Sigmoid colon (tissue), 7 donors: Measurements from ENCODE around the gene SDK1. TPM values are rescaled to one million over a fixed set of nuclear protein-coding genes. Genes with fewer than 3 reads are reported as not detected.

Experiments
- DNase-seq: peaks from one replicate; pipeline ENCODE4 v3.0.0-alpha.2; 2019
- H3K27ac ChIP-seq, 4 donors: fragments of 200-600 bp; sonication (generic); one replicate each; pipeline ENCODE4 v1.5.1; 2016 to 2019; ENCODE audit warnings: mild to moderate bottlenecking in 1 of 4
- H3K27me3 ChIP-seq, 3 donors: fragments of 200-600 bp; sonication (generic); one replicate each; pipeline ENCODE4 v1.5.1; 2019; ENCODE audit warnings: mild to moderate bottlenecking in 1 of 3
- H3K36me3 ChIP-seq, 4 donors: fragments of 200-600 bp; sonication (generic); one replicate each; pipeline ENCODE4 v1.5.1; 2016 to 2019
- H3K4me1 ChIP-seq, 4 donors: fragments of 200-600 bp; sonication (generic); one replicate each; pipeline ENCODE4 v1.5.1; 2017 to 2019
- H3K4me3 ChIP-seq, 4 donors: fragments of 200-600 bp; sonication (generic); one replicate each; pipeline ENCODE4 v1.5.1; 2017 to 2019; ENCODE audit warnings: mild to moderate bottlenecking in 2 of 4, moderate library complexity in 1 of 4
- H3K9me3 ChIP-seq, 4 donors: fragments of 200-600 bp in 3 of 4; sonication (generic) in 3 of 4; one replicate each; pipeline versions ENCODE4 v1.5.1 to v1.6.1; 2013 to 2019
- EP300 ChIP-seq, 4 donors: sonication (generic); formaldehyde crosslinking; IDR thresholded peaks; one replicate each; pipeline ENCODE4 v1.6.1; 2017; ENCODE audit warnings: antibody characterized with exemption in 4 of 4
- POLR2A ChIP-seq, 2 donors: fragments of 450-650 bp; IDR thresholded peaks; one replicate each; pipeline ENCODE4 v1.6.1; 2016; ENCODE audit warnings: antibody characterized with exemption in 2 of 2, mild to moderate bottlenecking in 2 of 2, moderate library complexity in 2 of 2
- POLR2AphosphoS5 ChIP-seq, 4 donors: sonication (generic); formaldehyde crosslinking; IDR thresholded peaks; one replicate each; pipeline ENCODE4 v1.6.1; 2017; ENCODE audit warnings: antibody characterized with exemption in 4 of 4
- WGBS, 2 donors: extraction: QIAGEN DNeasy Blood & Tissue Kit; methylation state at CpG; one replicate each; pipeline ENCODE4 v1.1.7; 2013; 5-methylcytosine and 5-hydroxymethylcytosine counted together
- intact Hi-C: fragments of 100-400 bp; cut with DNase I; formaldehyde crosslinking; loops from one replicate; pipeline ENCODE4 v1.15.1; 2023
- polyA plus RNA-seq, 3 donors: library from polyadenylated mRNA; stranded (reverse); fragments of 200-250 nt; gene quantifications; one replicate each; pipeline ENCODE4 v1.2.3, GENCODE V29; 2013
- total RNA-seq, 4 donors: library from RNA; depleted of rRNA; stranded (reverse); fragments of >200 nt; gene quantifications; one replicate each; pipeline ENCODE4 v1.1.0, GENCODE V29; 2016
- TF ChIP-seq, protein P1 (sequence below), 4 experiments: fragments of 450-650 bp in 3 of 4; fragments of 200-600 bp in 1 of 4; IDR thresholded peaks; one replicate each; pipeline ENCODE4 v1.5.1; 2016 to 2019; ENCODE audit warnings: antibody characterized with exemption in 4 of 4, mild to moderate bottlenecking in 3 of 4, moderate library complexity in 2 of 4
- donor health status: healthy with polysubstance abuse.
- donor health status: Bipolar disorder and iron deficiency.
- donor health status: healthy.

The SDK1 gene
- total and polyA plus RNA-seq, 7 donors = under 0.01 to 23.0 (median 10.0) TPM; not detected in 1

DNA sequence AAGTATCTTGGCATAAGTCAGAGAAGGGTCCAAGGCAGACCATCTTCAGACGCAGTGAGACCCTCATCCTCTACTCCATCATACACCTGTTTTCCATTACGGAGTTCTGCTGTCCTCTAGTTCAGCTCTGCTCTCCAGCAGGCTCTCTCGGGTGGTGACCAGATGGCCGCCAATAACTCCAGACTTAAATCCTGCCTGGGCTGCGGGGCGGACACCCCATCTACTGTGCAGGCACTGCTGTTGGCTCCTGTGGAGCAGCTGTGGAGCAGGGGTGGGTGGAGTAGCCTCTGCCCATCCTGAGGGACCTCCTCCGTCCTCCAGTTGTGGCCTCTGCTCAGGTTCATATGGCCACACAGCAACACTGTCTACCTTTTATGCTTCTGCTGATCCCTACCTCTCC is 608.1 kb downstream of the SDK1 start:
- 93 to 95% methylated on average over 7 of the region's 7 CpGs for WGBS, 2 donors
- Histone ChIP-seq H3K27ac (no peak overlapping the region), H3K4me3 (no peak overlapping the region), H3K4me1 (no peaks in the 10 kb centered on the region), H3K36me3 (no peaks in the 10 kb centered on the region), H3K27me3 (no peaks in the 10 kb centered on the region), H3K9me3 (no peaks in the 10 kb centered on the region)
- intact Hi-C loops = no loop called here
- DNase-seq = no peak
- TF ChIP-seq, protein P1, sequence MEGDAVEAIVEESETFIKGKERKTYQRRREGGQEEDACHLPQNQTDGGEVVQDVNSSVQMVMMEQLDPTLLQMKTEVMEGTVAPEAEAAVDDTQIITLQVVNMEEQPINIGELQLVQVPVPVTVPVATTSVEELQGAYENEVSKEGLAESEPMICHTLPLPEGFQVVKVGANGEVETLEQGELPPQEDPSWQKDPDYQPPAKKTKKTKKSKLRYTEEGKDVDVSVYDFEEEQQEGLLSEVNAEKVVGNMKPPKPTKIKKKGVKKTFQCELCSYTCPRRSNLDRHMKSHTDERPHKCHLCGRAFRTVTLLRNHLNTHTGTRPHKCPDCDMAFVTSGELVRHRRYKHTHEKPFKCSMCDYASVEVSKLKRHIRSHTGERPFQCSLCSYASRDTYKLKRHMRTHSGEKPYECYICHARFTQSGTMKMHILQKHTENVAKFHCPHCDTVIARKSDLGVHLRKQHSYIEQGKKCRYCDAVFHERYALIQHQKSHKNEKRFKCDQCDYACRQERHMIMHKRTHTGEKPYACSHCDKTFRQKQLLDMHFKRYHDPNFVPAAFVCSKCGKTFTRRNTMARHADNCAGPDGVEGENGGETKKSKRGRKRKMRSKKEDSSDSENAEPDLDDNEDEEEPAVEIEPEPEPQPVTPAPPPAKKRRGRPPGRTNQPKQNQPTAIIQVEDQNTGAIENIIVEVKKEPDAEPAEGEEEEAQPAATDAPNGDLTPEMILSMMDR (IDR thresholded peaks at IDR 0.05) = no peak
- no peak for TF ChIP-seq POLR2A (IDR thresholded peaks at IDR 0.05)
- TF ChIP-seq EP300 (IDR thresholded peaks at IDR 0.05) = no peak
- TF ChIP-seq POLR2AphosphoS5 (IDR thresholded peaks at IDR 0.05) = no peak

DNA sequence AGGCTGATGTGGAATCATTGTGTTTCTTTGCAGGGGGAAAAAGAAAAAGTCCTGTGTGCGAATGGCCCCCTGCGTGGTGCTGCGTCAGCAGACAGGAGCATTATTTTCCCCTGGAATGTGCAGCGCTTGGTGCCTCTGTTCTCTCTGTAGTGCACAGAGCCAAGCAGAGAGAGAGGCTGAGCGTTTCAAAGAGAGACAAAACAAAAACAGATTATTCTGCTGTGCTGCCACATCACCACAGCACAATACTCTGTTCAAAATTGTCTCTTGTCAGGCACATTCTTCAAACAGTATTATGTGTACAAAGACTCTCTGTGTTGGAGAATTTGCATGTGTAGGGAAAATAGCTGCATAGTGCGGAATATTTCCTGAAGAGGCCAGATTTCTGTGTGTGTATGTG is 609.0 kb downstream of the SDK1 start:
- no peaks in the 10 kb centered on the region for H3K36me3 ChIP-seq
- intact Hi-C loops = no loop called here
- 87 to 91% methylated on average over 6 of the region's 6 CpGs for WGBS, 2 donors
- no peaks in the 10 kb centered on the region for H3K27me3 ChIP-seq
- no peak for DNase-seq
- H3K9me3 ChIP-seq = no peaks in the 10 kb centered on the region
- H3K4me3 ChIP-seq = no peak overlapping the region
- no peak for TF ChIP-seq POLR2AphosphoS5 (IDR thresholded peaks at IDR 0.05)
- TF ChIP-seq, protein P1 (IDR thresholded peaks at IDR 0.05) = no peak
- no peak for TF ChIP-seq POLR2A (IDR thresholded peaks at IDR 0.05)
- no peak for TF ChIP-seq EP300 (IDR thresholded peaks at IDR 0.05)
- no peak overlapping the region for H3K27ac ChIP-seq
- no peaks in the 10 kb centered on the region for H3K4me1 ChIP-seq

DNA sequence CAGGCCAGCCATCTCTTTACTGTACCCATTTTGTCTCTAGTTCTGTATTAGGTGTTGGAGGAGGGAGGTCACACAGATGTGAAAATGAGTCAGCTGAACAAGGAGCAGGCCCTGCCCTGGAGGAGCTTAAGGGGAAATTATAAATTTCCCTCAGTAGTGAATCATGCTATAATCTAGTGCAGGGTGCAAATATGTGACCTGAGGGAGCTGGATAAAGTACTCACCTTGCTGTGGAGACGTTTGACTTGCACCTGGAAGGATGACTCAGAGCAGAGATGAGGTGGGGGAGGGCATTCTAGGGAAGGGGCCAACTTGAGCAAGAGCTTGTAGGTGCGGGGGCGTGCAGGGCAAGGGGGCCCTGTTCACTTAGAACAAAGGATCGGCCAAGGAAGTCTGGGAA is 610.6 kb downstream of the SDK1 start:
- intact Hi-C loops = no loop called here
- H3K27me3 ChIP-seq = no peaks in the 10 kb centered on the region
- 76 to 82% methylated on average over 4 of the region's 4 CpGs for WGBS, 2 donors

DNA sequence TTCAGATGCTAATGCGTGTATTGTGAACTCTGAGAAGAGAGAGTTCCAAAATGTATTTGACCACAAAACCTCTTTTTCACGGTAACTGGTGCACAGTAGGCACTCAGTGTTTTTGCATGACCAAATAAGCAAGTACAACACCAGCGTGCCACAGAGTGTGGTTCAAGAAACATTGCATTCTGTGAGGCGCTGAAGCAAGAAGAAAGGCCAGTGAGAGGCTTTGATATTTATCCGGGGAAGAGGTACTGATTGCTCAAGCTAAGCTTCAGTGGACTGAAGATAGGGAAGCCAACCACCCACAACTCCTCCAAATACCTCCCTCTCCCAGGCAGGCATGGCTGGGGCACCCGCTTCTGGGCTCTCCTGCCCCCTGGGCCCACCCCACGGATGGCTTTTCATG is 611.2 kb downstream of the SDK1 start:
- H3K4me3 ChIP-seq = no peak overlapping the region
- no peak overlapping the region for H3K27ac ChIP-seq
- no peak for DNase-seq
- no peaks in the 10 kb centered on the region for H3K4me1 ChIP-seq
- intact Hi-C loops = no loop called here
- TF ChIP-seq, protein P1 (IDR thresholded peaks at IDR 0.05) = no peak
- TF ChIP-seq EP300 (IDR thresholded peaks at IDR 0.05) (no peak), POLR2A (IDR thresholded peaks at IDR 0.05) (no peak), POLR2AphosphoS5 (IDR thresholded peaks at IDR 0.05) (no peak)
- no peaks in the 10 kb centered on the region for H3K36me3 ChIP-seq
- WGBS, 2 donors = 80 to 91% methylated on average over 7 of the region's 7 CpGs
- H3K9me3 ChIP-seq = no peaks in the 10 kb centered on the region
- no peaks in the 10 kb centered on the region for H3K27me3 ChIP-seq

More for the DNA sequence above, 610.6 kb downstream of the SDK1 start:
- no peak for DNase-seq
- no peak for TF ChIP-seq EP300 (IDR thresholded peaks at IDR 0.05)
- no peaks in the 10 kb centered on the region for H3K36me3 ChIP-seq
- no peak overlapping the region for H3K27ac ChIP-seq
- H3K4me1 ChIP-seq = no peaks in the 10 kb centered on the region
- no peak overlapping the region for H3K4me3 ChIP-seq
- no peaks in the 10 kb centered on the region for H3K9me3 ChIP-seq

DNA sequence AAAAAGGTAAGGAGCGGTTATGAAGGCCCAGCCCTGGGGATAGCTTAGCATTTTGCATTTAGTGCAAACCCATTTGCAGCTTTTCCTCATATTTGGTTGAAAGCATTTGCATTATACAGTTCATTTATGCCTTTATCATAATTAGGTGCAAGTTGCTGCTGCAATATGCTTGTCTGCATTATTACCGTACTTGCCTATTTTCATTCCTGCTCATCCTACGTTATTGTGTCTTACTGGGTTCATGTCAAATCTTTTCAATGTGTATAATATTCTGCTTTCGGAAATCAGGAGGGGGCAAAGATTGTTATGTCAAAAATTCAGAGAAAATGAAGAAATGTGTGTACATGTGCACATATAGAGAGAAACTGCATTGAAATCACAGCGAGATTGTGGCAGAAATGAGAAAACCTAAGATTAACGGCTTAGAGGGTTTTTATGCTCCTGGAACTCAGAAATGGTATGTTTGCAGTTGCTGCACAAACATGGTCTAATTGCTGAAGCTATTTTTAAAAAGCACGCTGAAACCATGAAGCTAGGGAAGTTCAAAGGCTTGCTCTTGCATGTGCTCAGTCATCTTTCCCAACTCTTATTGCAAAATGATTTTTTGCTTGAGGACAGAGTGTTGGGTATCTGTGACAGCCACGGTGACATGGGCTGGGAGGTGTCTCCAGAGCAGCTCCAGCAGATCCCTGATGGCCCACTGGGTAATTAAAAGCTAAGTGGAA is 613.2 kb downstream of the SDK1 start:
- H3K4me3 ChIP-seq = no peak overlapping the region
- no peak overlapping the region for H3K27ac ChIP-seq
- no peaks in the 10 kb centered on the region for H3K27me3 ChIP-seq
- no peaks in the 10 kb centered on the region for H3K36me3 ChIP-seq
- DNase-seq = no peak
- 79 to 80% methylated on average over 8 of the region's 8 CpGs for WGBS, 2 donors
- intact Hi-C loops = no loop called here
- TF ChIP-seq, protein P1 (IDR thresholded peaks at IDR 0.05) = no peak
- TF ChIP-seq EP300 (IDR thresholded peaks at IDR 0.05) (no peak), POLR2A (IDR thresholded peaks at IDR 0.05) (no peak), POLR2AphosphoS5 (IDR thresholded peaks at IDR 0.05) (no peak)
- H3K9me3 ChIP-seq = no peaks in the 10 kb centered on the region
- H3K4me1 ChIP-seq = no peaks in the 10 kb centered on the region
